GM19023 (cell line): ENCODE data around the gene SH3BGR.

Experiments used
- ATAC-seq: cut with Tn5 transposase; IDR thresholded peaks from one replicate; pipeline ENCODE4 v1.9.1; 2021; ENCODE audit warnings: mild to moderate bottlenecking, moderate library complexity; ENCODE audit not compliant: unreplicated experiment

SH3BGR gene

GRCh38 chr21:39454949-39455668 is 3.3 kb downstream of the SH3BGR start:
- ATAC-seq: no peak

- no peak for ATAC-seq
Observed at GRCh38 chr21:39456665-39457064, 4.9 kb downstream of the SH3BGR start.

GRCh38 chr21:39461419-39461818 is 9.6 kb downstream of the SH3BGR start:
- ATAC-seq: peak; percentile 45

GRCh38 chr21:39463308-39463707 is 11.5 kb downstream of the SH3BGR start:
- no peak for ATAC-seq

GRCh38 chr21:39466584-39466983 is 14.8 kb downstream of the SH3BGR start:
- ATAC-seq: no peak

GRCh38 chr21:39467746-39468145 is 16.0 kb downstream of the SH3BGR start:
- ATAC-seq: no peak

GRCh38 chr21:39468559-39468958 is 16.8 kb downstream of the SH3BGR start:
- no peak for ATAC-seq

GRCh38 chr21:39471598-39471997 is 19.8 kb downstream of the SH3BGR start:
- no peak for ATAC-seq

GRCh38 chr21:39472786-39473185 is 21.0 kb downstream of the SH3BGR start:
- no peak for ATAC-seq

GRCh38 chr21:39474611-39475010 is 22.8 kb downstream of the SH3BGR start:
- no peak for ATAC-seq

GRCh38 chr21:39479164-39479813 is 27.5 kb downstream of the SH3BGR start:
- no peak for ATAC-seq

- no peak for ATAC-seq
Observed at GRCh38 chr21:39479814-39480182, 28.0 kb downstream of the SH3BGR start.

GRCh38 chr21:39480271-39480670 is 28.5 kb downstream of the SH3BGR start:
- no peak for ATAC-seq

- ATAC-seq: no peak
Observed at GRCh38 chr21:39481886-39482285, 30.1 kb downstream of the SH3BGR start.

- ATAC-seq: no peak
Observed at GRCh38 chr21:39483917-39484316, 32.1 kb downstream of the SH3BGR start.

GRCh38 chr21:39484711-39485276 is 33.0 kb downstream of the SH3BGR start:
- no peak for ATAC-seq

- no peak for ATAC-seq
Observed at GRCh38 chr21:39489380-39489924, 37.7 kb downstream of the SH3BGR start.

GRCh38 chr21:39499156-39499555 is 47.4 kb downstream of the SH3BGR start:
- no peak for ATAC-seq

GRCh38 chr21:39502631-39503030 is 50.9 kb downstream of the SH3BGR start:
- ATAC-seq: no peak

GRCh38 chr21:39503123-39503762 is 51.5 kb downstream of the SH3BGR start:
- no peak for ATAC-seq

- ATAC-seq: no peak
Observed at GRCh38 chr21:39504230-39504629, 52.5 kb downstream of the SH3BGR start.

- ATAC-seq: no peak
Observed at GRCh38 chr21:39510240-39510639, 58.5 kb downstream of the SH3BGR start.
